ENCODE data around the gene CHMP6.

The CHMP6 gene

DNA sequence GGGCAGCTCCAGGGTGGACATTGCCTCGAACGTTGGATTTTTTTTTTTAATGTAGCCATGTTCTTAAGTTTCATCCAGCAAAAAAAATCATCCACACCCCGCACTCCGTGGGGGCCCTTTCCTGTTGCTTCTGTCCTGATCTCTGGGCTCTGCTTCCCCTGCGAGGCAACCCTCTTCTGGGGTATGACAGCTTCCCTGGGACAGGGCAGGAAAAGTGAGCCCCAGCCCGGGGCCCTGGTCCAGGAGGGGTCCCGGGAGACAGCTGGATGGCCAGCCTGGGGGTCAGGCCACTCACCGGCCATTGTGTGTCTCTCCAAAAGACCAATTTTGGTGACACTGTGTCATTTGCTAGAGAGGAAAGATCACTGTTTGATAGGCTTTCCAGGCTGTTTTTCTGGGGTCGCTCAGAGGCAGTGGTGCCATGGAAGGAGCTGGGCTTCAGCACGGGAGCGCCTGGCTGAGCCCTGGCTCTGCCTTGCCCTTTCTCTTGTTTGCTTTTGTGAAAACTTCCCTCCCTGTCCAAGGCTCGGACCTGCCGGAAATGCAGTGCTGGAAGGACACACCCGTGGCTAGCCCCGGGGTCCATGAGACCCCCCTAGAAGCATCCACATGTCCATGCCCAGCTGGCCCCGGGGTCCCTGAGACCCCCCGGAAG is 41.0 kb upstream of the CHMP6 start:
- no peak for DNase-seq (ENCODE audit: low read depth)
- TF ChIP-seq POLR2A (IDR thresholded peaks at IDR 0.05; ENCODE audit: extremely low read depth, insufficient read length), result no peak
- TF ChIP-seq, protein P1, sequence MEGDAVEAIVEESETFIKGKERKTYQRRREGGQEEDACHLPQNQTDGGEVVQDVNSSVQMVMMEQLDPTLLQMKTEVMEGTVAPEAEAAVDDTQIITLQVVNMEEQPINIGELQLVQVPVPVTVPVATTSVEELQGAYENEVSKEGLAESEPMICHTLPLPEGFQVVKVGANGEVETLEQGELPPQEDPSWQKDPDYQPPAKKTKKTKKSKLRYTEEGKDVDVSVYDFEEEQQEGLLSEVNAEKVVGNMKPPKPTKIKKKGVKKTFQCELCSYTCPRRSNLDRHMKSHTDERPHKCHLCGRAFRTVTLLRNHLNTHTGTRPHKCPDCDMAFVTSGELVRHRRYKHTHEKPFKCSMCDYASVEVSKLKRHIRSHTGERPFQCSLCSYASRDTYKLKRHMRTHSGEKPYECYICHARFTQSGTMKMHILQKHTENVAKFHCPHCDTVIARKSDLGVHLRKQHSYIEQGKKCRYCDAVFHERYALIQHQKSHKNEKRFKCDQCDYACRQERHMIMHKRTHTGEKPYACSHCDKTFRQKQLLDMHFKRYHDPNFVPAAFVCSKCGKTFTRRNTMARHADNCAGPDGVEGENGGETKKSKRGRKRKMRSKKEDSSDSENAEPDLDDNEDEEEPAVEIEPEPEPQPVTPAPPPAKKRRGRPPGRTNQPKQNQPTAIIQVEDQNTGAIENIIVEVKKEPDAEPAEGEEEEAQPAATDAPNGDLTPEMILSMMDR (IDR thresholded peaks at IDR 0.05; ENCODE audit: low read depth, low read length), result no peak
- TF ChIP-seq MYC (IDR thresholded peaks at IDR 0.05; ENCODE audit: low read depth, low read length), result no peak
- TF ChIP-seq, protein P2, sequence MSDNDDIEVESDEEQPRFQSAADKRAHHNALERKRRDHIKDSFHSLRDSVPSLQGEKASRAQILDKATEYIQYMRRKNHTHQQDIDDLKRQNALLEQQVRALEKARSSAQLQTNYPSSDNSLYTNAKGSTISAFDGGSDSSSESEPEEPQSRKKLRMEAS (IDR thresholded peaks at IDR 0.05; ENCODE audit: low read depth, low read length), result no peak

DNA sequence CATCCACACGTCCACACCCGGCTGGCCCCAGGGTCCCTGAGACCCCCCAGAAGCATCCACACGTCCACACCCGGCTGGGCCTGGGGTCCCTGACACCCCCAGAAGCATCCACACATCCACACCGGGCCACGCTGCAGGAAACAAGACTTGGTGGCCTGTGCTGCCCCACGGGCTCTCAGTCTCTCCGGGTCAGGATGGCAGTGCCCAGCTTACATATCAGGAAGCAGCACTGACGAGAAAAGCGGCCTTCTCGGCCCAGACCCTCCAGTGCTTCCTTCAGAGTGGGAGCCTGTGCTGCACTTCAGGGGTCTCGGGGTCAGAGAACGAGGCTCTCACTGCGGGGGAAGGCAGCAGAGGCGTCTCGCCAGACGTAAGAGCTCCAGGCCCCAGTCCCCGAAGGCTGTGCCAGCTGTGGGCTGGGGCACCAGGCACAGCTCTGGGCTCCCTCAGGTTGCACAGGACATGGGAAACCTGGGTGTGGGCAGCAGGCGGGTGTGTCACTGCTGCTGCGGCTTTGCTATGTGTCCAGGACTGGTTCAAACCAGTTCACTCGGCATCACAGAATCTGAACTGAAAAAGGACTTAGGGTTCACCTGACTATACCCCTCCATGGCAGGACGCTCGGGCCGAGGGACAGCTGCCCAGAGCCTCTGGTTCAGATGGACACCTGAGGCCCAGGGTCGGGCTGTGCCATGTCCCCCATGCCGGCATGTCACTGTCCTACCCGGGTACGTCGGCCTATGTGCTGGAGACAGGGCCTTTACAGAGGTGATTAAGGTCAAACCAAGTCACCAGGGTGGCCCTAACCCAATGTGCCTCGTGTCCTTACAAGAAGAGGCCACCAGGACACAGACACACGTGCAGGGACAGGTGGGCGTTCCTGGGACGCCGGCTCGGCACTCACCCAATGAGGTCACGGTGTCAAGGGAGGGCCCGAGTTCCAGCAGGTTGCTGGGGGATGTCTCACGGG is 40.2 kb upstream of the CHMP6 start:
- TF ChIP-seq POLR2A (IDR thresholded peaks at IDR 0.05; ENCODE audit: extremely low read depth, insufficient read length) (no peak), MYC (IDR thresholded peaks at IDR 0.05; ENCODE audit: low read depth, low read length) (no peak)
- TF ChIP-seq, protein P1 (IDR thresholded peaks at IDR 0.05; ENCODE audit: low read depth, low read length), result no peak
- TF ChIP-seq, protein P2 (IDR thresholded peaks at IDR 0.05; ENCODE audit: low read depth, low read length), result no peak
- no peak for DNase-seq (ENCODE audit: low read depth)
- no peak overlapping the region for H3K4me3 ChIP-seq (ENCODE audit: low read depth, low read length)

More for the DNA sequence above, 41.0 kb upstream of the CHMP6 start:
- no peak overlapping the region for H3K4me3 ChIP-seq (ENCODE audit: low read depth, low read length)

DNA sequence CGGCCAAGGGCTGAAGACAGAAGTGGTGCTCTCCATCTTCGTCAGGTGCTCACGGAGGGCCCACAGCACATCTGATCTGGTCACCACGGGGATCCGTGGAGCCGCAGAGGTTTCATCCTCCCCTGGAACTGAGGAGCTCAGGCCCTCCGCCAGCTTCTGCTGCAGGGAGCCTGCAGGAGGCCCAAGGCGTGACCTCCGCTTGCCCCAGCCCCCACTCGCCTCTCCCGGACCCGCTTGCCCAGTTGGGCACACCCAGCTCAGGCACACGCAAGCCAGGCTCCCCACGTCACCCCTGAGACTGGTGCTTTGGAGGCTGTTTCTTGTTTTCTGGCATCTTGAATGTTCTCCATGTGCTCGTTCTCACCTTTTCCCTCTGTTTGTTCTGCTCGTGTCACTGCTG is 39.4 kb upstream of the CHMP6 start:
- TF ChIP-seq, protein P2 (IDR thresholded peaks at IDR 0.05; ENCODE audit: low read depth, low read length), result no peak
- TF ChIP-seq POLR2A (IDR thresholded peaks at IDR 0.05; ENCODE audit: extremely low read depth, insufficient read length) (no peak), MYC (IDR thresholded peaks at IDR 0.05; ENCODE audit: low read depth, low read length) (no peak)
- TF ChIP-seq, protein P1 (IDR thresholded peaks at IDR 0.05; ENCODE audit: low read depth, low read length), result no peak
- DNase-seq (ENCODE audit: low read depth), result no peak
- no peak overlapping the region for H3K4me3 ChIP-seq (ENCODE audit: low read depth, low read length)

DNA sequence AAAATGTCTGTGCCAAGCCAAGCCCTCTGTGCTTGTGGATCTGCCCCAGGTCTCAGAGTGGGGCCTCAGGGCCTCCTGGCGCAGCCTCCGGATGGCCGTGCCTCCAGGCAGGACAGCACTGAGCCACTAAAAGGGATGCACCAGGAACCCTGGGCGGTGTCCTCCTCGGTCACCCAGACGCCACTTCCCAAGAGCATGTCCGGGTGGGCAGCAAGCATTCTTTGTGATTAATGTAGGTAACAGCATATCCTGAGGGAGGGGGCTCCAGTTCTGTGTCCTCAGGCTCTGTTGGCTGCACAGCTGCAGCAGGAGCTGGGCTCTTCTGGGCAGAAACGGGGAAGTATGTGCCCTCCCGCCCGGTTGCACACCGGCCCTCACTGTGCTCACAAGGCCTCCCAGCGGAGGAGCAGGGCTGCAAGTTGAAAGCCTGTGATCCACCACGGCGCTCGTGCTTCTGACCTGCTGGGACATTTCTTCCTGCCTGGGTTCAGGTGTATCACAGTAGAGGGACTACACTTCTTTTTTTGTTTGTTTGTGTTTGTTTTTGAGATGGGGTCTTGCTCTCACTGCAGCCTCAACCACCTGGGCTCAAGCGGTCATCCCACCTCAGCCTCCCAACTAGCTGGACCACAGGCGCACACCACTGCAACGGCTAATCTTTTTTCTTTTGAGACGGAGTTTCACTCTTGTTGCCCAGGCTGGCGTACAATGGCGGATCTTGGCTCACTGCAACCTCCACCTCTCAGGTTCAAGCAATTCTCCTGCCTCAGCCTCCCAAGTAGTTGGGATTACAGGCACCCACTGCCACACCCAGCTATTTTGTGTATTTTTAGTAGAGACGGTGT is 37.9 kb upstream of the CHMP6 start:
- DNase-seq (ENCODE audit: low read depth), result no peak
- H3K4me3 ChIP-seq (ENCODE audit: low read depth, low read length), result no peak overlapping the region
- TF ChIP-seq MYC (IDR thresholded peaks at IDR 0.05; ENCODE audit: low read depth, low read length), result no peak
- TF ChIP-seq, protein P2 (IDR thresholded peaks at IDR 0.05; ENCODE audit: low read depth, low read length), result no peak
- TF ChIP-seq, protein P1 (IDR thresholded peaks at IDR 0.05; ENCODE audit: low read depth, low read length), result no peak
- no peak for TF ChIP-seq POLR2A (IDR thresholded peaks at IDR 0.05; ENCODE audit: extremely low read depth, insufficient read length)

DNA sequence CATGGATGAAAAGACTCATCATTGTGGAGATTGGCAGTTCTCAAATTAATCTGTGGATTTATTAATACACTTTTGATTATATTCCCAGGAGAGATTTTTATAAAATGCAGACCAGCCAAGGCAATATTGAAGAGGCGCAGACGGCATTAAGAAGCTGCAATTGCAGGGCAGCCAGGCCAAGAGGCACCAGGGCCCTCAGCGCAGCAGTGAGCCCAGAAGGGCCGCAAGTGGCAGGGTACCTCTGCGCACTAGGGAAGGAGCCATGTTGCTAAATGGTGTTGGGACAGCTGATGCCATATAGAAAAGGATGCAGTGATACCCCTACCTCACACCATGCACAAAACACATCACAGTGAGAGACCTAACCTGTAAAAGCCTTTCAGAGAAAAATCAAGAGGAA is 36.6 kb upstream of the CHMP6 start:
- TF ChIP-seq MYC (IDR thresholded peaks at IDR 0.05; ENCODE audit: low read depth, low read length) (no peak), POLR2A (IDR thresholded peaks at IDR 0.05; ENCODE audit: extremely low read depth, insufficient read length) (no peak)
- TF ChIP-seq, protein P1 (IDR thresholded peaks at IDR 0.05; ENCODE audit: low read depth, low read length), result no peak
- TF ChIP-seq, protein P2 (IDR thresholded peaks at IDR 0.05; ENCODE audit: low read depth, low read length), result no peak
- no peak overlapping the region for H3K4me3 ChIP-seq (ENCODE audit: low read depth, low read length)
- no peak for DNase-seq (ENCODE audit: low read depth)

Data from NB4 (cell line).